Measurements from ENCODE around the gene TMPRSS5.
"Not testable (repeated sequence)": the region's sequence is repeated elsewhere in the genome, so short reads cannot be mapped to it uniquely, and the experiment has no call there.

TMPRSS5 gene

GRCh38 chr11:113705871-113706655 lies at the start of gene TMPRSS5:
TMPRSS5 (minus strand) TSS chr11:113706308; CDS start chr11:113706224, 84 bp downstream.
- DNase-seq (ENCODE audit: low read depth in 2 of 2), result no peak

- no peak for DNase-seq (ENCODE audit: low read depth in 2 of 2)
These were observed 46.8 kb upstream of the TMPRSS5 start for GRCh38 chr11:113752932-113753331.

GRCh38 chr11:113736323-113736722 lies 30.2 kb upstream of the TMPRSS5 start:
- no peak for DNase-seq (ENCODE audit: low read depth in 2 of 2)

- no peak for DNase-seq (ENCODE audit: low read depth in 2 of 2)
These were observed 26.0 kb upstream of the TMPRSS5 start for GRCh38 chr11:113732092-113732491.

- DNase-seq (ENCODE audit: low read depth in 2 of 2), result no peak
These were observed 25.0 kb upstream of the TMPRSS5 start for GRCh38 chr11:113730887-113731726.

GRCh38 chr11:113729456-113729855 lies 23.3 kb upstream of the TMPRSS5 start:
- no peak for DNase-seq (ENCODE audit: low read depth in 2 of 2)

- DNase-seq (ENCODE audit: low read depth in 2 of 2), result no peak
These were observed 22.7 kb upstream of the TMPRSS5 start for GRCh38 chr11:113728814-113729213.

GRCh38 chr11:113725913-113726312 lies 19.8 kb upstream of the TMPRSS5 start:
- no peak for DNase-seq (ENCODE audit: low read depth in 2 of 2)

GRCh38 chr11:113725407-113725806 lies 19.3 kb upstream of the TMPRSS5 start:
- DNase-seq (ENCODE audit: low read depth in 2 of 2), result no peak

- DNase-seq (ENCODE audit: low read depth in 2 of 2), result no peak
These were observed 18.7 kb upstream of the TMPRSS5 start for GRCh38 chr11:113724778-113725177.

- DNase-seq (ENCODE audit: low read depth in 2 of 2), result no peak
These were observed 17.7 kb upstream of the TMPRSS5 start for GRCh38 chr11:113723787-113724186.

- no peak for DNase-seq (ENCODE audit: low read depth in 2 of 2)
These were observed 16.8 kb upstream of the TMPRSS5 start for GRCh38 chr11:113722934-113723333.

- DNase-seq (ENCODE audit: low read depth in 2 of 2), result no peak
These were observed 16.1 kb upstream of the TMPRSS5 start for GRCh38 chr11:113722221-113722620.

- DNase-seq (ENCODE audit: low read depth in 2 of 2), result no peak
These were observed 15.5 kb upstream of the TMPRSS5 start for GRCh38 chr11:113721462-113722066.

- not testable (repeated sequence) for DNase-seq (ENCODE audit: low read depth in 2 of 2)
These were observed 14.4 kb upstream of the TMPRSS5 start for GRCh38 chr11:113720478-113720877.

GRCh38 chr11:113715882-113716625 lies 9.9 kb upstream of the TMPRSS5 start:
- no peak for DNase-seq (ENCODE audit: low read depth in 2 of 2)

GRCh38 chr11:113715273-113715672 lies 9.2 kb upstream of the TMPRSS5 start:
- DNase-seq (ENCODE audit: low read depth in 2 of 2), result no peak

GRCh38 chr11:113710989-113711388 lies 4.9 kb upstream of the TMPRSS5 start:
- no peak for DNase-seq (ENCODE audit: low read depth in 2 of 2)

- not testable (repeated sequence) for DNase-seq (ENCODE audit: low read depth in 2 of 2)
These were observed 2.6 kb downstream of the TMPRSS5 start for GRCh38 chr11:113703551-113703950.

GRCh38 chr11:113701491-113701890 lies 4.6 kb downstream of the TMPRSS5 start:
- DNase-seq (ENCODE audit: low read depth in 2 of 2), result no peak

- DNase-seq (ENCODE audit: low read depth in 2 of 2), result no peak
These were observed 7.6 kb downstream of the TMPRSS5 start for GRCh38 chr11:113698515-113698914.
